ENCODE data around the gene GRIN3B.

Gene GRIN3B

DNA sequence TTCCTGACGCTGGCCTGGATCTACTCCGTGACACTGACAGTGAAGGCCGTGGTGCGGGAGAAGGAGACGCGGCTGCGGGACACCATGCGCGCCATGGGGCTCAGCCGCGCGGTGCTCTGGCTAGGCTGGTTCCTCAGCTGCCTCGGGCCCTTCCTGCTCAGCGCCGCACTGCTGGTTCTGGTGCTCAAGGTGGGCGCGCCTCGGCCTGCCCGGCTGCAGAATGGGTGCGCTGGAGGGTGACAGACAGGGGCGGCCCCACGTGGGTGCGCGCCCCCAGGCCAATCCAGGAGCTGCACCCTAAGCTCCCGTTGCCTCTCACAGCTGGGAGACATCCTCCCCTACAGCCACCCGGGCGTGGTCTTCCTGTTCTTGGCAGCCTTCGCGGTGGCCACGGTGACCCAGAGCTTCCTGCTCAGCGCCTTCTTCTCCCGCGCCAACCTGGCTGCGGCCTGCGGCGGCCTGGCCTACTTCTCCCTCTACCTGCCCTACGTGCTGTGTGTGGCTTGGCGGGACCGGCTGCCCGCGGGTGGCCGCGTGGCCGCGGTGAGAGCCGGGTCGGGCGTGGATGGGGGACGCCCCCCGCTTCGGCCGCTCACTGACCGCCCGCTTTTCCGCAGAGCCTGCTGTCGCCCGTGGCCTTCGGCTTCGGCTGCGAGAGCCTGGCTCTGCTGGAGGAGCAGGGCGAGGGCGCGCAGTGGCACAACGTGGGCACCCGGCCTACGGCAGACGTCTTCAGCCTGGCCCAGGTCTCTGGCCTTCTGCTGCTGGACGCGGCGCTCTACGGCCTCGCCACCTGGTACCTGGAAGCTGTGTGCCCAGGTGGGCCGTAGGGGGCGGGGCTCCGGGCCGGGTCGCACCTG lies 46.8 kb downstream of the GRIN3B start:
- no peak for DNase-seq

DNA sequence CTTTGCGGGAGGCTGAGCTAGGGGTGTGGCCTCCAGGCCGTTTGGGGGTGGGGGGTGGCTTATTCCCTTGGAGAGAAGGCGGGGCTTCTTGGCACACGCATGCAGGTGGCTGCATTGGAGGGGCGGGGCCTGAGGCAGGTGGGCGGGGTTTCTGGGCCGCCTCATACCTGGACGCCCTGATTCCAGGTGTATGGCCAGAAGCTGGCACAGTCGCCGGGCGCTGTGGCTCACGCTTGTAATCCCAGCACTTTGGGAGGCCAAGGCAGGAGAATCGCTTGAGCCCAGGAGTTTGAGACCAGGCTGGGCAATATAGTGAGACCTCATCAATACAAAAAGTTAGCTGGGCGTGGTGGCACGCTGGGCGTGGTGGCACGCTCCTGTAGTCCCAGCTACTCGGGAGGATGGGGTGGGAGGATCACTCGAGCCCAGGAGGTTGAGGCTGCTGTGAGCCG lies 47.5 kb downstream of the GRIN3B start:
- no peak for DNase-seq

DNA sequence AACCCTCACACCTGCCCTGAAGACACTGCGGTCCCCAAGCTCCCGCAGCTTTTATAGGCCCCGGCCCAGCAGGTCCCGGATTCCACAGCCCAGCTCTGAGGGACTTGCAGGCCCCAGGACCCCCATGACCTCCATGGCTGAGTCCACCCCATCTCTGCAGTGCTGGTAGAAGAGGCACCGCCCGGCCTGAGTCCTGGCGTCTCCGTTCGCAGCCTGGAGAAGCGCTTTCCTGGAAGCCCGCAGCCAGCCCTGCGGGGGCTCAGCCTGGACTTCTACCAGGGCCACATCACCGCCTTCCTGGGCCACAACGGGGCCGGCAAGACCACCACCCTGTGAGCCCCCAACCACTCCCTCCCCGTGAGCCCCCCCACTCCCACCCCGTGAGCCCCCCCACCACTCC lies 48.9 kb downstream of the GRIN3B start:
- DNase-seq, result no peak

DNA sequence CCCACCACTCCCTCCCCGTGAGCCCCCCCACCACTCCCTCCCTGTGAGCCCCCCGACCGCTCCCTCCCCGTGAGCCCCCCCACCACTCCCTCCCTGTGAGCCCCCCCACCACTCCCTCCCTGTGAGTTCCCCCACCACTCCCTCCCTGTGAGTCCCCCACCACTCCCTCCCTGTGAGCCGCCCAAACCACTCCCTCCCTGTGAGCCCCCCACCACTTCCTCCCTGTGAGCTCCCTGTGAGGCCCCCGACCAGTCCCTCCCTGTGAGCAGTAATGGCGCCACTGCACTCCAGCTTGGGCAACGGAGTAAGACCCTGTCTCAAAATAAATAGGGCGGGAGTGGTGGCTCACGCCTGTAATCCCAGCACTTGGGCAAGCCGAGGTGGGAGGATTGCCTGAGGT lies 49.6 kb downstream of the GRIN3B start:
- DNase-seq, result no peak

DNA sequence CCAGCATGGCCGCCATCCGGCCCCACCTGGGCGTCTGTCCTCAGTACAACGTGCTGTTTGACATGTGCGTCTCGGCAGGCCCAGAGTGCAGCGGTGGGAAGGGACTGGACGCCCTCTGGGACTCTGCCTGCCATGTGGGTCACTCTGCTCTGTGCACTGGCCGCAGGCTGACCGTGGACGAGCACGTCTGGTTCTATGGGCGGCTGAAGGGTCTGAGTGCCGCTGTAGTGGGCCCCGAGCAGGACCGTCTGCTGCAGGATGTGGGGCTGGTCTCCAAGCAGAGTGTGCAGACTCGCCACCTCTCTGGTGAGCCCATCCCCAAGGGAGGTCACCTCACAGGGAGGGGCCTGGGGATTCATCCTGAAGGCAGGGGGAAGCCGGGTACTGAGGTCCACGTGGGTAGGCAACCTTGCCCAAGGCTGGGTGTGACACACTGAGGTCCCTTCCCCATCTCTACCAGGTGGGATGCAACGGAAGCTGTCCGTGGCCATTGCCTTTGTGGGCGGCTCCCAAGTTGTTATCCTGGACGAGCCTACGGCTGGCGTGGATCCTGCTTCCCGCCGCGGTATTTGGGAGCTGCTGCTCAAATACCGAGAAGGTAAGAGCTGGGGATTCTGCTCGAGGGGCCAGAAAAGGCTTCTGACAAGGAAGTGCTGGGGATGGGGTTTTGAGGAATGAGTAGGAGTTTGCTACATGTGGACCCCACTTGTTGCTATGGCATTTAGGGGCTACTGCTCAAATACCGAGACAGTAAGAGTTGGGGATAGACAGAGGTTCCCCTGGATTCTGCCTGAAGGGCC lies 51.0 kb downstream of the GRIN3B start:
- DNase-seq, result no peak

DNA sequence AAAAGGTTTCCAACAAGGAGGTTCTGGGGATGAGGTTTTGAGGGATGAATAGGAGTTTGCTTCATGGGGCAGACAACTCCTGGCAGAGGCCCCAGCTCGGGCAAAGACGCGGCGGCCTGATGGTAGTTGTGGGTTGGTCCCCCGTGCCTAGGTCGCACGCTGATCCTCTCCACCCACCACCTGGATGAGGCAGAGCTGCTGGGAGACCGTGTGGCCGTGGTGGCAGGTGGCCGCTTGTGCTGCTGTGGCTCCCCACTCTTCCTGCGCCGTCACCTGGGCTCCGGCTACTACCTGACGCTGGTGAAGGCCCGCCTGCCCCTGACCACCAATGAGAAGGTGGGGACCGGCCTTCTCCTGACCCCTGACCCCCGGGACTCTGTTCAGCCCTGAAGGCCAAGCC lies 51.6 kb downstream of the GRIN3B start:
- no peak for DNase-seq

DNA sequence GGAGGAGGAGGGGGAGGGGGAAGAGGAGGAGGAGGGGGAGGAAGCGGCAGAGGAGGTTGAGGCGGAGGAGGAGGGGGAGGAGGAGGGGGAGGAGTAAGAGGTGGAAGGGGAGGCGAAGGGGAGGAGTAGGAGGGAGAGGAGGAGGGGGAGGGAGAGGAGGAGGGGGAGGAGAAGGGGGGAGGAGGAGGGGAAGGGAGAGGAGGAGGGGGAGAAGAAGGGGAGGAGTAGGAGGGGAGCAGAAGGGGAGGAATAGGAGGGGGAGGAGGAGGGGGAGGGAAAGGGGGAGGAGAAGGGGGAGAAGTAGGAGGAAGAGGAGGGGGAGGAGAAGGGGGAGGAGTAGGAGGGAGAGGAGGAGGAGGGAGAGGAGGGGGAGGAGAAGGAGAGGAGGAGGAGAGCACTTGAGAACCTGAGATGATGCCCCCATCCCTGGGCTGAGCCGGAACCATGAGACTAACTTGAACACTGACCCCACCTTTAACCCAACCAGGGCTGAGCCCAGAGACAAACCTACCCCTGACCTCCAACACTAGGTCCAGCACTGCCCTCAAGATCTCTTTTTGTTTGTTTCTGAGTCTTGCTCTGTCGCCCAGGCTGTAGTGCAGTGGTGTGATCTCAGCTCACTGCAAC lies 52.2 kb downstream of the GRIN3B start:
- no peak for DNase-seq

DNA sequence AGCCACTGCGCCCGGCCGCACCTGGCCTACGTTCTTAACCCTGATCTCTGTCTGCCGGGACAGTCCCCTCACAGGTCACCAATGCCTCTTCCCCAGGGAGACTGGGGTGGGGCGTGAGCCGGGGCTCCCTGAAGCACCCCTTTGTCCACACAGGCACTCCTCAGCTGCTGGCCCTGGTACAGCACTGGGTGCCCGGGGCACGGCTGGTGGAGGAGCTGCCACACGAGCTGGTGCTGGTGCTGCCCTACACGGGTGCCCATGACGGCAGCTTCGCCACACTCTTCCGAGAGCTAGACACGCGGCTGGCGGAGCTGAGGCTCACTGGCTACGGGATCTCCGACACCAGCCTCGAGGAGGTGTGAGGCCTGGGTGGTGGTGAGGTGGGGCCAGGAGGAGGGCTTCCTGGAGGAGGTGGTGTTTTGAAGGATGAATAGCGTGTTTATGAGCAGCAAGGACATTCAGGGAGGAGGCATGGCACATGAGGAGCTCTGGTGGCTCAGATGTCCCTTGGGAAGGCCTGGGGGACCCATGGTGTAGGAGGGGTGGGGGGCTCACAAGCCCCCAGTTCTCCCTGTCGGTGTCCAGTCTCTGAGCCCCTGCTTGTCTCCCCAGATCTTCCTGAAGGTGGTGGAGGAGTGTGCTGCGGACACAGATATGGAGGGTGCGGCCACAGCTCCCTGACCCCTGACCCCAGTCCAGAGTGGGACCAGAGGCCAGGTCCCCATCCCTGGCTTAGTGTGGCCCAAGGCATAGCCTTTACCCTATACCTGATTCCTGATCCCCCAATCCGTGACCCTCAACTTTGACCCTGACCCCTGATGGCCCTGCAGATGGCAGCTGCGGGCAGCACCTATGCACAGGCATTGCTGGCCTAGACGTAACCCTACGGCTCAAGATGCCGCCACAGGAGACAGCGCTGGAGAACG lies 53.2 kb downstream of the GRIN3B start:
- DNase-seq, result no peak

DNA sequence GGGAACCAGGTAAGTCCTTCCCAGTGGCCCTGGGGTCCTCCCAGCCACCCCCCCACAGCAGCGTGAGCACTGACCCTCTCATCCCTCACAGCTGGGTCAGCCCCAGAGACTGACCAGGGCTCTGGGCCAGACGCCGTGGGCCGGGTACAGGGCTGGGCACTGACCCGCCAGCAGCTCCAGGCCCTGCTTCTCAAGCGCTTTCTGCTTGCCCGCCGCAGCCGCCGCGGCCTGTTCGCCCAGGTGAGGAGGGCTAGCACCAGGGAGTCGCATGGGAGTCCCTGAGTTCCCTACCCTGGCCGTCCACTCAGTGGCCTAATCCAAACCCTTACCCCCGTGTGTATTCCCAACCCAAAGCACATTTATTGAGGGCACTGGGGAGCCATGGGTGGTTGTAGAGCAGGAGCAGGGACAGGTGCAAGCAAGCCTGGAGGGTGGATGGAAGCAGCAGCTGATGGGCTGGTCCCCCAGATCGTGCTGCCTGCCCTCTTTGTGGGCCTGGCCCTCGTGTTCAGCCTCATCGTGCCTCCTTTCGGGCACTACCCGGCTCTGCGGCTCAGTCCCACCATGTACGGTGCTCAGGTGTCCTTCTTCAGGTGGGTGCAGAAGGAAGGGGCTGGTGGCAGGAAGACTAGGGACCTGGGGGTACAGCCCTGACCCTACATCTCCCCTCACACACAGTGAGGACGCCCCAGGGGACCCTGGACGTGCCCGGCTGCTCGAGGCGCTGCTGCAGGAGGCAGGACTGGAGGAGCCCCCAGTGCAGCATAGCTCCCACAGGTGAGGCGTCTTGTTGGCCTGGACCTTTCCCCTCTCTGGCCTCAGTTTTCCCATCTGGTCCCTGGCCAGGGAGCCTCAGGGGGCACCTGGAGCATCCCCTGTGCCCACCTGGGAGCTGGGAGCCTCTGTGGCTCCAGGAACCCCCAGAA lies 54.1 kb downstream of the GRIN3B start:
- DNase-seq, result no peak

DNA sequence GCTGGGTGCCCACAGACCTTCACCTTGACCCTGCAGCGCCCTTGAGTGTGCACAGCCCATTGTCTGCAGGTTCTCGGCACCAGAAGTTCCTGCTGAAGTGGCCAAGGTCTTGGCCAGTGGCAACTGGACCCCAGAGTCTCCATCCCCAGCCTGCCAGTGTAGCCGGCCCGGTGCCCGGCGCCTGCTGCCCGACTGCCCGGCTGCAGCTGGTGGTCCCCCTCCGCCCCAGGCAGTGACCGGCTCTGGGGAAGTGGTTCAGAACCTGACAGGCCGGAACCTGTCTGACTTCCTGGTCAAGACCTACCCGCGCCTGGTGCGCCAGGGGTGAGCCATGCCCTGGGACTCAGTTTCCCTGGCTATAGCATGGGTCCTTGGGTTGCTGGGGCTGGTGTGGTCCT lies 54.8 kb downstream of the GRIN3B start:
- no peak for DNase-seq

DNA sequence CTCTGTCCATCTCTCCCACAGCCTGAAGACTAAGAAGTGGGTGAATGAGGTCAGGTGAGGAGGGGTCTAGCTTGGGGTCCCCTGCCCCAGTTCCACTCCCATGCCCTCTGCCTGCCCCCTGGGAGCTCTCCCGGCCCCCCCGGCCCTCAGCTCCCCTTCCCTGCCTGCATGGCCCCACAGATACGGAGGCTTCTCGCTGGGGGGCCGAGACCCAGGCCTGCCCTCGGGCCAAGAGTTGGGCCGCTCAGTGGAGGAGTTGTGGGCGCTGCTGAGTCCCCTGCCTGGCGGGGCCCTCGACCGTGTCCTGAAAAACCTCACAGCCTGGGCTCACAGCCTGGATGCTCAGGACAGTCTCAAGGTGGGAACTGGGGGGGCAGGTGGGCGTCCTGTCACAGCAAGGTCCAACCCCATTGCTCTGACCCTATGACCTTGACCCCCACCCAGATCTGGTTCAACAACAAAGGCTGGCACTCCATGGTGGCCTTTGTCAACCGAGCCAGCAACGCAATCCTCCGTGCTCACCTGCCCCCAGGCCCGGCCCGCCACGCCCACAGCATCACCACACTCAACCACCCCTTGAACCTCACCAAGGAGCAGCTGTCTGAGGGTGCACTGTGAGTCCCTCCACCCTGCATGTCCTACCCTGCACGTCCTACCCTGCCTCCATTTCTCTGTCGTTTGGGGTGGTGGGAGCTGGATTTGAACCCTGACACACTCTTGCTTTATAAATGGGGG lies 55.8 kb downstream of the GRIN3B start:
- DNase-seq, result no peak

DNA sequence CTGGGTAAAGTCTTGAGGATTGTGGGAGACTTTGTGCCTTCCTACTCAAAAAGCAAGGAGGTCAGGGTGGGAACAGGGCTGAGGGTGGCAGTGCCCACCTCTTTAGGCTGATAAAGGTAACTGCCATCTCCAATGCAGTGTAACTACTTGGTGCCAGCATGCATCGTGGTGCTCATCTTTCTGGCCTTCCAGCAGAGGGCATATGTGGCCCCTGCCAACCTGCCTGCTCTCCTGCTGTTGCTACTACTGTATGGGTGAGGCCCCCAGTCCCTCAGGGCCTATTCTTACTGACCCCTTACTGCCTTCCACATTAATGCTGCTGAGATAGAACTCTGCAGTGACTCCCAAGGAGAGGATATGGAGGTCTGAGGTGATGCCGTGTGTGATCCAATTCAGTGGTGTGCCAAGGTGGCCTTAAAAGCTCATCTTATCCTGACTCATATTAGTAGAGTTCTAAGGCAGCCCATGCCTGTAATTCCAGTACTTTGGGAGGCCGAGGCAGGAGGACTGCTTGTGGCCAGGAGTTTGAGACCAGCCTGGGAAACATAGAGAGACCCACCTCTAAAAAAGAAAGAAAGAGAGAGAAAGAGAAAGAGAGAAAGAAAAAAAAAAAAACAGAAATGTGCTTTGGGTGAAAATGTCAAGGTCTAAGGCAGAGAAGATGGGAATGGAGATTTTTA lies 57.1 kb downstream of the GRIN3B start:
- DNase-seq, result peak; percentile 48

DNA sequence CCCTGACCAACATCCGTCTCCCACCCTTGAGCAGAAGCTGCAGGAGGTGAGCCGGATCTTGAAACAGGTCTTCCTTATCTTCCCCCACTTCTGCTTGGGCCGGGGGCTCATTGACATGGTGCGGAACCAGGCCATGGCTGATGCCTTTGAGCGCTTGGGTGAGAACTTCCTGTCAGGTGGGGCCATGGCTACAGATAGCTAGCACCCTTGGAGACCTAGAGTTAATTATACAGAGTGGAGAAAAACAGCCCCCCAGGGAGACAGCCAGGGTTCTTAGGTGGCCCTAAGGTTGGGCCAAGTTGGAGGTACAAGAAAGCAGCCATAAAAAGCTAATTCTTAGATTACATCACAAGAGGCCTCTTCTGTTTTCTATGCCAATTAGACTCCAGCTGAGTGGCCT lies 57.9 kb downstream of the GRIN3B start:
- no peak for DNase-seq
